KMS-11 (cell line): Measurements from ENCODE around the gene RPL27A.

Source experiments
- H2AFZ ChIP-seq: fragments of 200-600 bp; sonication (generic); 2 replicates; pipeline ENCODE4 v1.6.1; 2016; ENCODE audit warnings: antibody characterized with exemption, mixed run types, low read depth
- H3K27ac ChIP-seq: fragments of 200-600 bp; sonication (generic); 2 replicates; pipeline ENCODE4 v1.6.1; 2016; ENCODE audit warnings: mild to moderate bottlenecking, mixed run types
- H3K27me3 ChIP-seq: fragments of 200-600 bp; sonication (generic); 2 replicates; pipeline ENCODE4 v1.6.1; 2017; ENCODE audit warnings: mild to moderate bottlenecking, low read depth, mixed run types, moderate library complexity; ENCODE audit not compliant: insufficient read depth
- H3K36me3 ChIP-seq: fragments of 200-600 bp; sonication (generic); 2 replicates; pipeline ENCODE4 v1.6.1; 2017; ENCODE audit warnings: mild to moderate bottlenecking, mixed run types; ENCODE audit not compliant: insufficient read depth
- H3K4me1 ChIP-seq: fragments of 200-600 bp; sonication (generic); 2 replicates; pipeline ENCODE4 v1.6.1; 2016; ENCODE audit warnings: mild to moderate bottlenecking, low read depth, mixed run types; ENCODE audit not compliant: poor library complexity, severe bottlenecking
- H3K4me2 ChIP-seq: fragments of 200-600 bp; sonication (generic); 2 replicates; pipeline ENCODE4 v1.7.0; 2016; ENCODE audit warnings: mild to moderate bottlenecking, mixed run types
- H3K4me3 ChIP-seq: fragments of 200-600 bp; sonication (generic); IDR thresholded peaks from 2 replicates; pipeline ENCODE4 v1.6.1; 2017; ENCODE audit warnings: low read depth, low read length, mixed read lengths; ENCODE audit not compliant: insufficient read depth
- H3K79me2 ChIP-seq: fragments of 200-600 bp; sonication (generic); 2 replicates; pipeline ENCODE4 v1.6.1; 2016; ENCODE audit warnings: low read depth, mixed run types; ENCODE audit not compliant: insufficient read depth
- H3K9ac ChIP-seq: fragments of 200-600 bp; sonication (generic); 2 replicates; pipeline ENCODE4 v1.6.1; 2016; ENCODE audit warnings: mild to moderate bottlenecking, mixed run types
- H4K20me1 ChIP-seq: fragments of 200-600 bp; sonication (generic); 2 replicates; pipeline ENCODE4 v1.6.1; 2016; ENCODE audit warnings: mild to moderate bottlenecking, mixed run types; ENCODE audit not compliant: insufficient read depth
- TF ChIP-seq, protein P1 (sequence below): fragments of 200-600 bp; sonication (generic); conservative IDR thresholded peaks from 2 replicates; pipeline ENCODE4 v1.6.1; 2017; ENCODE audit warnings: low read depth, mild to moderate bottlenecking, antibody characterized with exemption, low read length, moderate library complexity, mixed read lengths

Gene RPL27A

DNA sequence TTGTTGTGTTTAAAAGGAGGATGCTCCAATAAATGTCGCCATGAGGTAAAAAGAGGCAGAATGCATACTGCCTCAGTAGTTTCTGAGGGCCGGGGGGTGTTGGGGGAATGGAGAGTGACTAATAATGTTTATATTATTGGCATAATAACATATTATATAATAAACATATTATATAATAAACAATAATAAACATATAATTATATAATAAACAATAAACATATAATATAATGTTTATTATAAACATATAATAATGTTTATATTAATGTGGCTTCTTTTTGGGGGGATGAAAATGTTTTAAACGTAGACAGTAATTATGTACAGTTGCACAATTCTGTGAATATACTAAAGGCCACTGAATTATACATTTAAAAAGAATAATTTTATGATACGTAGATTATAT, 35.7 kb upstream of the RPL27A start:
- Histone ChIP-seq H3K36me3 (no peaks in the 10 kb centered on the region), H3K9ac (no peak overlapping the region), H3K27ac (no peak overlapping the region), H3K27me3 (no peaks in the 10 kb centered on the region), H3K79me2 (no peaks in the 10 kb centered on the region), H3K4me2 (no peak overlapping the region), H2AFZ (no peak overlapping the region), H3K4me3 (no peak overlapping the region), H3K4me1 (peaks cover 25% of the 10 kb centered on the region), H4K20me1 (no peaks in the 10 kb centered on the region)
- TF ChIP-seq, protein P1, sequence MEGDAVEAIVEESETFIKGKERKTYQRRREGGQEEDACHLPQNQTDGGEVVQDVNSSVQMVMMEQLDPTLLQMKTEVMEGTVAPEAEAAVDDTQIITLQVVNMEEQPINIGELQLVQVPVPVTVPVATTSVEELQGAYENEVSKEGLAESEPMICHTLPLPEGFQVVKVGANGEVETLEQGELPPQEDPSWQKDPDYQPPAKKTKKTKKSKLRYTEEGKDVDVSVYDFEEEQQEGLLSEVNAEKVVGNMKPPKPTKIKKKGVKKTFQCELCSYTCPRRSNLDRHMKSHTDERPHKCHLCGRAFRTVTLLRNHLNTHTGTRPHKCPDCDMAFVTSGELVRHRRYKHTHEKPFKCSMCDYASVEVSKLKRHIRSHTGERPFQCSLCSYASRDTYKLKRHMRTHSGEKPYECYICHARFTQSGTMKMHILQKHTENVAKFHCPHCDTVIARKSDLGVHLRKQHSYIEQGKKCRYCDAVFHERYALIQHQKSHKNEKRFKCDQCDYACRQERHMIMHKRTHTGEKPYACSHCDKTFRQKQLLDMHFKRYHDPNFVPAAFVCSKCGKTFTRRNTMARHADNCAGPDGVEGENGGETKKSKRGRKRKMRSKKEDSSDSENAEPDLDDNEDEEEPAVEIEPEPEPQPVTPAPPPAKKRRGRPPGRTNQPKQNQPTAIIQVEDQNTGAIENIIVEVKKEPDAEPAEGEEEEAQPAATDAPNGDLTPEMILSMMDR = no peak

DNA sequence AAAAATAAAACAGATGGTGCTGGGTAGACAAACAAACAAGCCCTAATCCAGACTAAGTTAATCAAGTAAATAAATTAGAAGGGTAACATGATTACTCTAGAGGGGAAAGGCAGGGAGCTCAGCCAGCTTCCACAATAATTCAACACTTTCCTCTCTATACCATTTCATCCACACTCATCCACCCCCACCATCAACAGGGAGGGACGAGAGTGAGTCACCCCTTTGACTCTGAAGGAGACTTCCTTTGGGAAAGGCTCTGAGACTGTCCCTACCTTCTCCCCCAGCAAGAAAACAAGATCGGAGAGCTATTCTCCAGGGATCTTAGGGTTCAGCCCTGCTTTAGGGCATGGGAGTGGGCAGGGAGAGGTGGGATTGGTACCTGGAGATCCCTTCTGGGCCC, 33.2 kb upstream of the RPL27A start:
- no peak overlapping the region for H3K4me3 ChIP-seq
- no peaks in the 10 kb centered on the region for H3K27me3 ChIP-seq
- H4K20me1 ChIP-seq = no peaks in the 10 kb centered on the region
- TF ChIP-seq, protein P1 = no peak
- no peaks in the 10 kb centered on the region for H3K79me2 ChIP-seq
- H3K27ac ChIP-seq = no peak overlapping the region
- H3K4me2 ChIP-seq = no peak overlapping the region
- H3K4me1 ChIP-seq = peaks cover 13% of the 10 kb centered on the region
- no peak overlapping the region for H3K9ac ChIP-seq
- H3K36me3 ChIP-seq = no peaks in the 10 kb centered on the region
- H2AFZ ChIP-seq = no peak overlapping the region

GRCh38 chr11:8650401-8650990, 32.1 kb upstream of the RPL27A start:
- H3K4me1 ChIP-seq = peaks cover 13% of the 10 kb centered on the region
- no peaks in the 10 kb centered on the region for H3K36me3 ChIP-seq
- H3K27me3 ChIP-seq = no peaks in the 10 kb centered on the region
- TF ChIP-seq, protein P1 = no peak
- no peaks in the 10 kb centered on the region for H3K79me2 ChIP-seq
- H3K27ac ChIP-seq = no peak overlapping the region
- no peaks in the 10 kb centered on the region for H4K20me1 ChIP-seq
- H2AFZ ChIP-seq = no peak overlapping the region
- no peak overlapping the region for H3K4me2 ChIP-seq
- no peak overlapping the region for H3K9ac ChIP-seq
- no peak overlapping the region for H3K4me3 ChIP-seq

- H3K27ac ChIP-seq = no peak overlapping the region
- H4K20me1 ChIP-seq = no peaks in the 10 kb centered on the region
- no peak overlapping the region for H3K4me2 ChIP-seq
- TF ChIP-seq, protein P1 = no peak
- no peaks in the 10 kb centered on the region for H3K36me3 ChIP-seq
- no peaks in the 10 kb centered on the region for H3K27me3 ChIP-seq
- no peak overlapping the region for H3K9ac ChIP-seq
- no peaks in the 10 kb centered on the region for H3K79me2 ChIP-seq
- H2AFZ ChIP-seq = no peak overlapping the region
- H3K4me1 ChIP-seq = peaks cover 13% of the 10 kb centered on the region
- H3K4me3 ChIP-seq = no peak overlapping the region
Observed at GRCh38 chr11:8652140-8652539, 30.5 kb upstream of the RPL27A start.
